Fibroblast of lung (primary cell): ENCODE measurements around the gene CXCR4. TPM values are rescaled to one million over a fixed set of nuclear protein-coding genes. Genes with fewer than 3 reads are reported as not detected.
"Not testable (repeated sequence)": the region's sequence is repeated elsewhere in the genome, so short reads cannot be mapped to it uniquely, and the experiment has no call there.

Source experiments
- DNase-seq, 2 donors: peaks; one replicate each; pipeline versions ENCODE4 v3.0.0 to v3.0.0-alpha.2; 2010; ENCODE audit warnings: low read depth in 2 of 2
- H2AFZ ChIP-seq: 2 replicates; pipeline ENCODE4 v1.5.1; 2012; ENCODE audit warnings: low read length, control low read depth, inconsistent platforms
- H3K27ac ChIP-seq: 2 replicates; pipeline ENCODE4 v1.5.1; 2011; ENCODE audit warnings: low read length, control low read depth; ENCODE audit not compliant: insufficient read depth
- H3K27me3 ChIP-seq: 2 replicates; pipeline ENCODE4 v1.5.1; 2011; ENCODE audit warnings: mild to moderate bottlenecking, low read length; ENCODE audit not compliant: control insufficient read depth, insufficient read depth
- H3K36me3 ChIP-seq: 2 replicates; pipeline ENCODE4 v1.5.1; 2011; ENCODE audit warnings: low read length; ENCODE audit not compliant: control insufficient read depth, insufficient read depth
- H3K4me1 ChIP-seq: 2 replicates; pipeline ENCODE4 v1.5.1; 2011; ENCODE audit warnings: low read length; ENCODE audit not compliant: control insufficient read depth, insufficient read depth; ENCODE audit errors: extremely low read depth
- H3K4me2 ChIP-seq: 2 replicates; pipeline ENCODE4 v1.5.1; 2011; ENCODE audit warnings: low read length, control low read depth; ENCODE audit not compliant: insufficient read depth; ENCODE audit errors: extremely low read depth
- H3K4me3 ChIP-seq, 4 experiments: fragments of 200-600 bp in 1 of 4; sonication (generic) in 1 of 4; replicated peaks in 1 of 4; 2 replicates each; pipeline ENCODE4 v1.5.1; 2011 to 2016; ENCODE audit warnings: low read length in 4 of 4, low read depth in 3 of 4, mild to moderate bottlenecking in 3 of 4, control low read depth in 2 of 4, inconsistent platforms in 1 of 4, mixed read lengths in 1 of 4; ENCODE audit not compliant: insufficient read depth in 1 of 4; ENCODE audit errors: control extremely low read depth in 1 of 4
- H3K79me2 ChIP-seq: 2 replicates; pipeline ENCODE4 v1.5.1; 2012; ENCODE audit warnings: mild to moderate bottlenecking, low read length, inconsistent platforms; ENCODE audit not compliant: control insufficient read depth, insufficient read depth
- H3K9ac ChIP-seq: 2 replicates; pipeline ENCODE4 v1.5.1; 2011; ENCODE audit warnings: mild to moderate bottlenecking, low read length, control low read depth; ENCODE audit not compliant: insufficient read depth
- H3K9me3 ChIP-seq: 2 replicates; pipeline ENCODE4 v1.5.1; 2012; ENCODE audit warnings: low read depth, low read length; ENCODE audit not compliant: control insufficient read depth, insufficient read depth
- H4K20me1 ChIP-seq: 2 replicates; pipeline ENCODE4 v1.5.1; 2011; ENCODE audit warnings: low read length; ENCODE audit not compliant: control insufficient read depth, insufficient read depth; ENCODE audit errors: extremely low read depth
- CTCF ChIP-seq, 2 donors: IDR thresholded peaks in 1 of 2; conservative IDR thresholded peaks in 1 of 2; 1 replicate in 1 of 2; 2 replicates in 1 of 2; pipeline ENCODE4 v1.5.1; 2011 to 2012; ENCODE audit warnings: low read length in 2 of 2, control low read depth in 1 of 2, inconsistent platforms in 1 of 2, low read depth in 1 of 2, mild to moderate bottlenecking in 1 of 2
- EZH2 ChIP-seq: IDR thresholded peaks from 2 replicates; pipeline ENCODE4 v1.5.1; 2012; ENCODE audit warnings: low read length, control low read depth, mild to moderate bottlenecking; ENCODE audit errors: missing control alignments
- polyA plus RNA-seq, 2 donors: library from polyadenylated mRNA; depleted of rRNA in 1 of 2; stranded (reverse) in 1 of 2; unstranded in 1 of 2; fragments of >200 nt; gene quantifications; 2 replicates each; pipeline ENCODE4 v1.2.1, GENCODE V29; 2011 to 2012; ENCODE audit warnings: missing spikeins in 1 of 2
- total RNA-seq: library from RNA; depleted of rRNA; stranded (reverse); fragments of >200 nt; gene quantifications from 2 replicates; pipeline ENCODE4 v1.2.1, GENCODE V29; 2014

The CXCR4 gene
- total and polyA plus RNA-seq, 2 donors (not counting 1 experiment from before 2014, with no cell fraction given), result 0.03 TPM; not detected in 1

- no peak overlapping the region for H3K4me2 ChIP-seq
- no peaks in the 10 kb centered on the region for H3K36me3 ChIP-seq
- H3K4me3 ChIP-seq, result no peak overlapping the region
- H3K79me2 ChIP-seq, result no peaks in the 10 kb centered on the region
- no peak for DNase-seq
- no peaks in the 10 kb centered on the region for H3K4me1 ChIP-seq
- no peak for TF ChIP-seq CTCF (conservative IDR thresholded peaks at IDR 0.05 in 1 of 2, IDR thresholded peaks at IDR 0.05 in 1 of 2; ENCODE audit: low read depth in 1 of 2, low read length in 2 of 2)
- no peak for TF ChIP-seq EZH2
- H3K27ac ChIP-seq, result no peak overlapping the region
- H3K27me3 ChIP-seq, result no peaks in the 10 kb centered on the region
- H3K9ac ChIP-seq, result no peak overlapping the region
- H3K9me3 ChIP-seq, result no peaks in the 10 kb centered on the region
- no peaks in the 10 kb centered on the region for H4K20me1 ChIP-seq
- no peak overlapping the region for H2AFZ ChIP-seq
Observed at GRCh38 chr2:136077107-136077506, 40.8 kb downstream of the CXCR4 start.

- Histone ChIP-seq H4K20me1 (no peaks in the 10 kb centered on the region), H3K27me3 (no peaks in the 10 kb centered on the region), H3K4me1 (no peaks in the 10 kb centered on the region), H3K36me3 (no peaks in the 10 kb centered on the region), H3K9me3 (no peaks in the 10 kb centered on the region), H3K27ac (no peak overlapping the region), H3K9ac (no peak overlapping the region), H2AFZ (no peak overlapping the region), H3K4me3 (no peak overlapping the region), H3K4me2 (no peak overlapping the region), H3K79me2 (no peaks in the 10 kb centered on the region)
- TF ChIP-seq EZH2 (no peak), CTCF (conservative IDR thresholded peaks at IDR 0.05 in 1 of 2, IDR thresholded peaks at IDR 0.05 in 1 of 2; ENCODE audit: low read depth in 1 of 2, low read length in 2 of 2) (no peak)
- DNase-seq, result no peak
Observed at GRCh38 chr2:136075476-136075875, 42.5 kb downstream of the CXCR4 start.

GRCh38 chr2:136072621-136073020, 45.3 kb downstream of the CXCR4 start:
- Histone ChIP-seq H2AFZ (no peak overlapping the region), H3K27me3 (no peaks in the 10 kb centered on the region), H3K4me3 (no peak overlapping the region), H3K36me3 (no peaks in the 10 kb centered on the region), H3K79me2 (no peaks in the 10 kb centered on the region), H3K4me1 (no peaks in the 10 kb centered on the region), H3K27ac (no peak overlapping the region), H3K4me2 (no peak overlapping the region), H3K9me3 (no peaks in the 10 kb centered on the region), H3K9ac (no peak overlapping the region), H4K20me1 (no peaks in the 10 kb centered on the region)
- no peak for DNase-seq
- TF ChIP-seq EZH2, result no peak

GRCh38 chr2:136071887-136072286, 46.1 kb downstream of the CXCR4 start:
- not testable (repeated sequence) for DNase-seq, H3K4me2 ChIP-seq, H3K36me3 ChIP-seq, H3K27ac ChIP-seq, H3K9me3 ChIP-seq, H4K20me1 ChIP-seq, H3K9ac ChIP-seq, H3K4me3 ChIP-seq, H3K79me2 ChIP-seq, H2AFZ ChIP-seq, H3K27me3 ChIP-seq, H3K4me1 ChIP-seq
